GM10847 (cell line): ENCODE data around the gene PHTF1.

ENCODE experiments used
- POLR2A ChIP-seq: IDR thresholded peaks from 2 replicates; pipeline ENCODE4 v1.6.1; 2011; ENCODE audit not compliant: insufficient read length; ENCODE audit errors: extremely low read depth

PHTF1 gene

GRCh38 chr1:113758631-113759332 is 504 bp downstream of the PHTF1 start:
- no peak for TF ChIP-seq POLR2A

- TF ChIP-seq POLR2A: no peak
Observed at GRCh38 chr1:113756461-113756860, 2.8 kb downstream of the PHTF1 start.

GRCh38 chr1:113751516-113751915 is 7.8 kb downstream of the PHTF1 start:
- no peak for TF ChIP-seq POLR2A

- TF ChIP-seq POLR2A: no peak
Observed at GRCh38 chr1:113751114-113751513, 8.2 kb downstream of the PHTF1 start.

- TF ChIP-seq POLR2A: no peak
Observed at GRCh38 chr1:113749402-113749801, 9.9 kb downstream of the PHTF1 start.

GRCh38 chr1:113747376-113747775 is 11.9 kb downstream of the PHTF1 start:
- no peak for TF ChIP-seq POLR2A

GRCh38 chr1:113745425-113745824 is 13.9 kb downstream of the PHTF1 start:
- no peak for TF ChIP-seq POLR2A

GRCh38 chr1:113744114-113744513 is 15.2 kb downstream of the PHTF1 start:
- no peak for TF ChIP-seq POLR2A

GRCh38 chr1:113742515-113742914 is 16.8 kb downstream of the PHTF1 start:
- no peak for TF ChIP-seq POLR2A

GRCh38 chr1:113734357-113735055 is 24.8 kb downstream of the PHTF1 start:
- no peak for TF ChIP-seq POLR2A

- TF ChIP-seq POLR2A: no peak
Observed at GRCh38 chr1:113732802-113733201, 26.5 kb downstream of the PHTF1 start.

GRCh38 chr1:113721010-113721409 is 38.3 kb downstream of the PHTF1 start:
- no peak for TF ChIP-seq POLR2A

- TF ChIP-seq POLR2A: no peak
Observed at GRCh38 chr1:113714606-113715269, 44.5 kb downstream of the PHTF1 start.

GRCh38 chr1:113701429-113701828 is 57.9 kb downstream of the PHTF1 start:
- TF ChIP-seq POLR2A: no peak

GRCh38 chr1:113694910-113695309 is 64.4 kb downstream of the PHTF1 start:
- TF ChIP-seq POLR2A: no peak

- TF ChIP-seq POLR2A: no peak
Observed at GRCh38 chr1:113692824-113693431, 66.4 kb downstream of the PHTF1 start.
